Measurements from ENCODE around the gene BAG5. TPM values are rescaled to one million over a fixed set of nuclear protein-coding genes. Genes with fewer than 3 reads are reported as not detected.

Gene BAG5
- total RNA-seq, 1 experiment from 2014 or later = 29.2 TPM

DNA sequence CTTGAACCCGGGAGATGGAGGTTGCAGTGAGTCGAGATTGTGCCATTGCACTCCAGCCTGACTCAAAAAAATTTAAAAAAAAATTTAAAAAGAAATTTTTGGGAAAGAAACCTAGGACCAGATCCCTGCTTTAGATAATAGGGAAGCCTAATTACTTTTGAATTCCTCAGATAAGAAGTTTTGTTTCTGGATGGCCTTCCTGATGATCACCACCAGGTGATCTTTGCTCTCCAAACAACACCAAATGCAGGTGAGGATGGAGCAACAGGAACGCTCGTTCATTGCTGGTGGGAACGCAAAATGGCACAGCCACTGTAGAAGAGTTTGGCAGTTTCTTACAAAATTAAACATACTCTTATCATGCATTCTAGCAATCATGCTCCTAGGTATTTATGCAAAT, 38.0 kb upstream of the BAG5 start:
- DNase-seq (ENCODE audit: low spot score) = no peak
- H3K4me3 Mint-ChIP-seq = no peak overlapping the region
- no peak for TF ChIP-seq MXD4 (CRISPR knock-in tag; IDR thresholded peaks at IDR 0.05; ENCODE audit: borderline replicate concordance)
- TF ChIP-seq, protein P1, sequence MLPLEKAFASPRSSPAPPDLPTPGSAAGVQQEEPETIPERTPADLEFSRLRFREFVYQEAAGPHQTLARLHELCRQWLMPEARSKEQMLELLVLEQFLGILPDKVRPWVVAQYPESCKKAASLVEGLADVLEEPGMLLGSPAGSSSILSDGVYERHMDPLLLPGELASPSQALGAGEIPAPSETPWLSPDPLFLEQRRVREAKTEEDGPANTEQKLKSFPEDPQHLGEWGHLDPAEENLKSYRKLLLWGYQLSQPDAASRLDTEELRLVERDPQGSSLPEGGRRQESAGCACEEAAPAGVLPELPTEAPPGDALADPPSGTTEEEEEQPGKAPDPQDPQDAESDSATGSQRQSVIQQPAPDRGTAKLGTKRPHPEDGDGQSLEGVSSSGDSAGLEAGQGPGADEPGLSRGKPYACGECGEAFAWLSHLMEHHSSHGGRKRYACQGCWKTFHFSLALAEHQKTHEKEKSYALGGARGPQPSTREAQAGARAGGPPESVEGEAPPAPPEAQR (CRISPR knock-in tag; IDR thresholded peaks at IDR 0.05) = no peak
- no peak for TF ChIP-seq FOXP1 (CRISPR knock-in tag; IDR thresholded peaks at IDR 0.05; ENCODE audit: borderline replicate concordance)
- TF ChIP-seq, protein P2, sequence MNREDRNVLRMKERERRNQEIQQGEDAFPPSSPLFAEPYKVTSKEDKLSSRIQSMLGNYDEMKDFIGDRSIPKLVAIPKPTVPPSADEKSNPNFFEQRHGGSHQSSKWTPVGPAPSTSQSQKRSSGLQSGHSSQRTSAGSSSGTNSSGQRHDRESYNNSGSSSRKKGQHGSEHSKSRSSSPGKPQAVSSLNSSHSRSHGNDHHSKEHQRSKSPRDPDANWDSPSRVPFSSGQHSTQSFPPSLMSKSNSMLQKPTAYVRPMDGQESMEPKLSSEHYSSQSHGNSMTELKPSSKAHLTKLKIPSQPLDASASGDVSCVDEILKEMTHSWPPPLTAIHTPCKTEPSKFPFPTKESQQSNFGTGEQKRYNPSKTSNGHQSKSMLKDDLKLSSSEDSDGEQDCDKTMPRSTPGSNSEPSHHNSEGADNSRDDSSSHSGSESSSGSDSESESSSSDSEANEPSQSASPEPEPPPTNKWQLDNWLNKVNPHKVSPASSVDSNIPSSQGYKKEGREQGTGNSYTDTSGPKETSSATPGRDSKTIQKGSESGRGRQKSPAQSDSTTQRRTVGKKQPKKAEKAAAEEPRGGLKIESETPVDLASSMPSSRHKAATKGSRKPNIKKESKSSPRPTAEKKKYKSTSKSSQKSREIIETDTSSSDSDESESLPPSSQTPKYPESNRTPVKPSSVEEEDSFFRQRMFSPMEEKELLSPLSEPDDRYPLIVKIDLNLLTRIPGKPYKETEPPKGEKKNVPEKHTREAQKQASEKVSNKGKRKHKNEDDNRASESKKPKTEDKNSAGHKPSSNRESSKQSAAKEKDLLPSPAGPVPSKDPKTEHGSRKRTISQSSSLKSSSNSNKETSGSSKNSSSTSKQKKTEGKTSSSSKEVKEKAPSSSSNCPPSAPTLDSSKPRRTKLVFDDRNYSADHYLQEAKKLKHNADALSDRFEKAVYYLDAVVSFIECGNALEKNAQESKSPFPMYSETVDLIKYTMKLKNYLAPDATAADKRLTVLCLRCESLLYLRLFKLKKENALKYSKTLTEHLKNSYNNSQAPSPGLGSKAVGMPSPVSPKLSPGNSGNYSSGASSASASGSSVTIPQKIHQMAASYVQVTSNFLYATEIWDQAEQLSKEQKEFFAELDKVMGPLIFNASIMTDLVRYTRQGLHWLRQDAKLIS (CRISPR knock-in tag; IDR thresholded peaks at IDR 0.05; ENCODE audit: borderline replicate concordance) = no peak
- TF ChIP-seq, protein P3, sequence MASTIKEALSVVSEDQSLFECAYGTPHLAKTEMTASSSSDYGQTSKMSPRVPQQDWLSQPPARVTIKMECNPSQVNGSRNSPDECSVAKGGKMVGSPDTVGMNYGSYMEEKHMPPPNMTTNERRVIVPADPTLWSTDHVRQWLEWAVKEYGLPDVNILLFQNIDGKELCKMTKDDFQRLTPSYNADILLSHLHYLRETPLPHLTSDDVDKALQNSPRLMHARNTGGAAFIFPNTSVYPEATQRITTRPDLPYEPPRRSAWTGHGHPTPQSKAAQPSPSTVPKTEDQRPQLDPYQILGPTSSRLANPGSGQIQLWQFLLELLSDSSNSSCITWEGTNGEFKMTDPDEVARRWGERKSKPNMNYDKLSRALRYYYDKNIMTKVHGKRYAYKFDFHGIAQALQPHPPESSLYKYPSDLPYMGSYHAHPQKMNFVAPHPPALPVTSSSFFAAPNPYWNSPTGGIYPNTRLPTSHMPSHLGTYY (CRISPR knock-in tag; IDR thresholded peaks at IDR 0.05) = no peak
- TF ChIP-seq, protein P4, sequence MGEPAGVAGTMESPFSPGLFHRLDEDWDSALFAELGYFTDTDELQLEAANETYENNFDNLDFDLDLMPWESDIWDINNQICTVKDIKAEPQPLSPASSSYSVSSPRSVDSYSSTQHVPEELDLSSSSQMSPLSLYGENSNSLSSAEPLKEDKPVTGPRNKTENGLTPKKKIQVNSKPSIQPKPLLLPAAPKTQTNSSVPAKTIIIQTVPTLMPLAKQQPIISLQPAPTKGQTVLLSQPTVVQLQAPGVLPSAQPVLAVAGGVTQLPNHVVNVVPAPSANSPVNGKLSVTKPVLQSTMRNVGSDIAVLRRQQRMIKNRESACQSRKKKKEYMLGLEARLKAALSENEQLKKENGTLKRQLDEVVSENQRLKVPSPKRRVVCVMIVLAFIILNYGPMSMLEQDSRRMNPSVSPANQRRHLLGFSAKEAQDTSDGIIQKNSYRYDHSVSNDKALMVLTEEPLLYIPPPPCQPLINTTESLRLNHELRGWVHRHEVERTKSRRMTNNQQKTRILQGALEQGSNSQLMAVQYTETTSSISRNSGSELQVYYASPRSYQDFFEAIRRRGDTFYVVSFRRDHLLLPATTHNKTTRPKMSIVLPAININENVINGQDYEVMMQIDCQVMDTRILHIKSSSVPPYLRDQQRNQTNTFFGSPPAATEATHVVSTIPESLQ (CRISPR knock-in tag; IDR thresholded peaks at IDR 0.05) = no peak
- TF ChIP-seq TEAD1 (CRISPR knock-in tag; IDR thresholded peaks at IDR 0.05) = no peak
- TF ChIP-seq NR1H2 (CRISPR knock-in tag; IDR thresholded peaks at IDR 0.05) = no peak
- TF ChIP-seq KAT7 (CRISPR knock-in tag; IDR thresholded peaks at IDR 0.05; ENCODE audit: borderline replicate concordance) = no peak
- no peak for TF ChIP-seq ETV6 (CRISPR knock-in tag; IDR thresholded peaks at IDR 0.05)
- no peak for TF ChIP-seq ZNF232 (CRISPR knock-in tag; IDR thresholded peaks at IDR 0.05)
- no peak for TF ChIP-seq MYBL2 (CRISPR knock-in tag; IDR thresholded peaks at IDR 0.05)
- no peak for TF ChIP-seq ZNF219 (CRISPR knock-in tag; IDR thresholded peaks at IDR 0.05; ENCODE audit: borderline replicate concordance)
- TF ChIP-seq ELF4 (CRISPR knock-in tag; IDR thresholded peaks at IDR 0.05; ENCODE audit: low read depth) = no peak
- TF ChIP-seq, protein P5, sequence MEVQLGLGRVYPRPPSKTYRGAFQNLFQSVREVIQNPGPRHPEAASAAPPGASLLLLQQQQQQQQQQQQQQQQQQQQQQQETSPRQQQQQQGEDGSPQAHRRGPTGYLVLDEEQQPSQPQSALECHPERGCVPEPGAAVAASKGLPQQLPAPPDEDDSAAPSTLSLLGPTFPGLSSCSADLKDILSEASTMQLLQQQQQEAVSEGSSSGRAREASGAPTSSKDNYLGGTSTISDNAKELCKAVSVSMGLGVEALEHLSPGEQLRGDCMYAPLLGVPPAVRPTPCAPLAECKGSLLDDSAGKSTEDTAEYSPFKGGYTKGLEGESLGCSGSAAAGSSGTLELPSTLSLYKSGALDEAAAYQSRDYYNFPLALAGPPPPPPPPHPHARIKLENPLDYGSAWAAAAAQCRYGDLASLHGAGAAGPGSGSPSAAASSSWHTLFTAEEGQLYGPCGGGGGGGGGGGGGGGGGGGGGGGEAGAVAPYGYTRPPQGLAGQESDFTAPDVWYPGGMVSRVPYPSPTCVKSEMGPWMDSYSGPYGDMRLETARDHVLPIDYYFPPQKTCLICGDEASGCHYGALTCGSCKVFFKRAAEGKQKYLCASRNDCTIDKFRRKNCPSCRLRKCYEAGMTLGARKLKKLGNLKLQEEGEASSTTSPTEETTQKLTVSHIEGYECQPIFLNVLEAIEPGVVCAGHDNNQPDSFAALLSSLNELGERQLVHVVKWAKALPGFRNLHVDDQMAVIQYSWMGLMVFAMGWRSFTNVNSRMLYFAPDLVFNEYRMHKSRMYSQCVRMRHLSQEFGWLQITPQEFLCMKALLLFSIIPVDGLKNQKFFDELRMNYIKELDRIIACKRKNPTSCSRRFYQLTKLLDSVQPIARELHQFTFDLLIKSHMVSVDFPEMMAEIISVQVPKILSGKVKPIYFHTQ (CRISPR knock-in tag; IDR thresholded peaks at IDR 0.05) = no peak
- TF ChIP-seq ZNF396 (CRISPR knock-in tag; IDR thresholded peaks at IDR 0.05; ENCODE audit: borderline replicate concordance) = no peak
- no peak for TF ChIP-seq ZBTB21 (CRISPR knock-in tag; IDR thresholded peaks at IDR 0.05; ENCODE audit: borderline replicate concordance)
- H3K36me3 Mint-ChIP-seq = no peaks in the 10 kb centered on the region
- POLR2A ChIA-PET = no interaction called here
- H3K9me3 Mint-ChIP-seq = no peaks in the 10 kb centered on the region
- CTCF ChIA-PET = interaction anchor here (1.1 kb wide), 1 partner anchor 208 kb away, joined by 3 read pairs; no protein-coding TSS in a partner anchor
- peaks cover under 1% of the 10 kb centered on the region; the same call in 1 of the 2 replicates for H3K27me3 Mint-ChIP-seq (ENCODE audit: low read depth)
- no peak overlapping the region for H3K27ac Mint-ChIP-seq
- peaks cover under 1% of the 10 kb centered on the region; the same call in 1 of the 2 replicates for H3K4me1 Mint-ChIP-seq
- no peak for ATAC-seq

Data from WTC11 (cell line).